ENCODE results near the gene FNBP1L.
A peak's percentile ranks its signal among the peaks of the same experiment; 100 is the strongest.

Gene FNBP1L

DNA sequence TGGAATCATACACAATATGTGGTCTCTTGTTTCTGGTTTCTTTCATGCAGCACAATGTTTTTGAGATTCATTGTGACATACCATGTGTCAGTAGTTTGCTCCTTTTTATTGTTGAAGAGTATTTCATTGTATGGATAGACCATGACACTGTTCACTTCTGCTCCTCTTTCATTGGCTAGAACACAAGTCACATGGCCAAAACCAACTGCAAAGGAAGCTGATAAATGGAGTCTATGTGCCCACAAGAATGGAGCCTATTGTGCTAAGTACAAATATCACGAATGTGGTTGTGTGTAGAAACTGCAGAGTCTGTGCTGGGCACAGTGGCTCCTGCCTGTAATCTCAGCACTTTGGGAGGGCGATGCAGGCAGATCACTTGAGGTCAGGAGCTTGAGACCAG is 28.6 kb upstream of the FNBP1L start:
- no peak overlapping the region for H3K4me3 ChIP-seq (ENCODE audit: low read length)
- TF ChIP-seq CTCF (IDR thresholded peaks at IDR 0.05; ENCODE audit: insufficient read depth, low read depth, low read length, missing control alignments) = no peak
- no peak for DNase-seq (ENCODE audit: low read depth)

DNA sequence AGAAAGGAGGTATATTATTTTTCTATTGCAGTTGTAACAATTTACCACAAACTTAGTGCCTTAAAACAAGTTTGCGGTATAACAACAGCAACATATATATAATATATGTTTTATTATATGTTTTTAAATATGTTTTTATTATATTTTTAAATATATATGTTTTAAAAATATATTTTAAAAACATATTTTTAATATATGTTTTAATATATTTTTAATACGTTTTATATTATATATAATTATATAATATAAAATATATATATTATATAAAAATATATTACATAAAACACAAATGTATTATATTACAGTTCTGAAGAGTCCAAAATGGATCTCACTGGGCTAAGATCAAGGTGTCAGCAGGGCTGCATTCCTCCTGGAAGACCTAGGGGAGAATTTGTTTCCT is 27.5 kb upstream of the FNBP1L start:
- no peak for DNase-seq (ENCODE audit: low read depth)
- no peak overlapping the region for H3K4me3 ChIP-seq (ENCODE audit: low read length)
- TF ChIP-seq CTCF (IDR thresholded peaks at IDR 0.05; ENCODE audit: insufficient read depth, low read depth, low read length, missing control alignments) = no peak

GRCh38 chr1:93426181-93426580 is 21.7 kb upstream of the FNBP1L start:
- DNase-seq (ENCODE audit: low read depth) = no peak
- TF ChIP-seq CTCF (IDR thresholded peaks at IDR 0.05; ENCODE audit: insufficient read depth, low read depth, low read length, missing control alignments) = no peak
- no peak overlapping the region for H3K4me3 ChIP-seq (ENCODE audit: low read length)

- DNase-seq (ENCODE audit: low read depth) = no peak
- no peak for TF ChIP-seq CTCF (IDR thresholded peaks at IDR 0.05; ENCODE audit: insufficient read depth, low read depth, low read length, missing control alignments)
- H3K4me3 ChIP-seq (ENCODE audit: low read length) = no peak overlapping the region
These were observed 20.3 kb upstream of the FNBP1L start for GRCh38 chr1:93427656-93428055.

DNA sequence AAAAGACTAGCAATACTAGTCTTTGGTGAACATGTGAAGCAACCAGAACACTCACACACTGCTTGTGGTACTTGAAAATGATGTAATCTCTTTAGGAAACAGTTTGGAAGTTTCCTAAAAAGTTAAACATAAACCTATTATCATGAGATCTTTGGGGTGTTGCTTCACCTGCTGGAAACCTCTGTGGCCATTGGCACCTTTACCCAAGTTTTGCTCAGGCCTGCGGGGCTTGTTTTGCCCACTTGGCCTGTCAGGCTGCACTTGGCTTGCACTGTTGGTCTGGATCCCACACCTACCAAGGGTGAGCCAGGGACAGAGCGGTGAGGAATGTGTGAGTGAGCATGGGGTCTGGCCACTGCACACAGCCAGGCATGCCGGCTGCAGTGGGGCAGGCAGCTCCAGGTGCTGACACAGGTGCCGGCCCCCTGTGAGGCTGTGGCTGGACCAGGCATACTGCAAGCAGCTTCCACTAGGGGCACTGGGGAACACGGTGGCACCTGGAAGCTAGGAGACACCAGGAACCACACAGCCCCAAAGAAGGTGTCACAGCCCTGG is 14.4 kb upstream of the FNBP1L start:
- H3K4me3 ChIP-seq (ENCODE audit: low read length) = no peak overlapping the region
- DNase-seq (ENCODE audit: low read depth) = peak; percentile 27
- peak; percentile 36 for TF ChIP-seq CTCF (IDR thresholded peaks at IDR 0.05; ENCODE audit: insufficient read depth, low read depth, low read length, missing control alignments)

GRCh38 chr1:93434088-93434487 is 13.8 kb upstream of the FNBP1L start:
- no peak for TF ChIP-seq CTCF (IDR thresholded peaks at IDR 0.05; ENCODE audit: insufficient read depth, low read depth, low read length, missing control alignments)
- no peak for DNase-seq (ENCODE audit: low read depth)
- no peak overlapping the region for H3K4me3 ChIP-seq (ENCODE audit: low read length)

- no peak for TF ChIP-seq CTCF (IDR thresholded peaks at IDR 0.05; ENCODE audit: insufficient read depth, low read depth, low read length, missing control alignments)
- DNase-seq (ENCODE audit: low read depth) = peak; percentile 4
- no peak overlapping the region for H3K4me3 ChIP-seq (ENCODE audit: low read length)
These were observed 12.9 kb upstream of the FNBP1L start for GRCh38 chr1:93434987-93435386.
